Neural cell (in vitro differentiated cells): ENCODE results near the gene CFAP221. TPM values are rescaled to one million over a fixed set of nuclear protein-coding genes. Genes with fewer than 3 reads are reported as not detected.

Experiments
- H2AFZ ChIP-seq: fragments of 200-600, 300-800 bp; sonication (generic), shearing (Covaris generic); 2 replicates; pipeline ENCODE4 v1.6.0; 2014; ENCODE audit warnings: low read depth, mild to moderate bottlenecking, antibody characterized with exemption, low read length, moderate library complexity
- H3F3A ChIP-seq: fragments of 200-600 bp; shearing (Covaris generic); 2 replicates; pipeline ENCODE4 v1.6.1; 2016; ENCODE audit warnings: mild to moderate bottlenecking, moderate library complexity, mixed read lengths, antibody characterized with exemption, low read length; ENCODE audit not compliant: insufficient read depth, poor library complexity, severe bottlenecking
- H3K27ac ChIP-seq: fragments of 200-600, 300-800 bp; sonication (generic), shearing (Covaris generic); 2 replicates; pipeline ENCODE4 v1.5.1; 2014; ENCODE audit warnings: mild to moderate bottlenecking, low read length, moderate library complexity
- H3K27me3 ChIP-seq: fragments of 300-800, 200-600 bp; sonication (generic), shearing (Covaris generic); 2 replicates; pipeline ENCODE4 v1.6.0; 2014; ENCODE audit warnings: mild to moderate bottlenecking, low read depth, low read length, moderate library complexity; ENCODE audit not compliant: insufficient read depth
- H3K36me3 ChIP-seq: fragments of 300-800, 200-600 bp; sonication (generic), shearing (Covaris generic); 2 replicates; pipeline ENCODE4 v1.5.1; 2014; ENCODE audit warnings: mild to moderate bottlenecking, antibody characterized with exemption, low read length, moderate library complexity; ENCODE audit not compliant: insufficient read depth
- H3K4me2 ChIP-seq: fragments of 300-800, 200-600 bp; sonication (generic), shearing (Covaris generic); 2 replicates; pipeline ENCODE4 v1.6.0; 2014; ENCODE audit warnings: mild to moderate bottlenecking, low read length
- H3K4me3 ChIP-seq: fragments of 300-800, 200-600 bp; sonication (generic), shearing (Covaris generic); 2 replicates; pipeline ENCODE4 v1.5.1; 2014; ENCODE audit warnings: mild to moderate bottlenecking, low read length, moderate library complexity
- H3K79me2 ChIP-seq: fragments of 200-600 bp; shearing (Covaris generic); replicated peaks from 2 replicates; pipeline ENCODE4 v1.6.0; 2014; ENCODE audit warnings: mild to moderate bottlenecking, low read length, moderate library complexity; ENCODE audit not compliant: insufficient read depth
- H3K9ac ChIP-seq: fragments of 300-800, 200-600 bp; sonication (generic), shearing (Covaris generic); 2 replicates; pipeline ENCODE4 v1.6.1; 2016; ENCODE audit warnings: mild to moderate bottlenecking, low read length, mixed read lengths
- H3K9me2 ChIP-seq: fragments of 200-600 bp; shearing (Covaris generic); 2 replicates; pipeline ENCODE4 v1.6.1; 2016; ENCODE audit warnings: mild to moderate bottlenecking, low read length, mixed read lengths; ENCODE audit not compliant: insufficient read depth
- H3K9me3 ChIP-seq: fragments of 200-600, 300-800 bp; sonication (generic), shearing (Covaris generic); 2 replicates; pipeline ENCODE4 v1.6.1; 2016; ENCODE audit warnings: mild to moderate bottlenecking, mixed run types, low read length, moderate library complexity, mixed read lengths
- H4K20me1 ChIP-seq: fragments of 200-600 bp; shearing (Covaris generic); 2 replicates; pipeline ENCODE4 v1.6.1; 2016; ENCODE audit warnings: mild to moderate bottlenecking, mixed run types; ENCODE audit not compliant: insufficient read depth
- EP300 ChIP-seq: fragments of 450-650 bp; conservative IDR thresholded peaks from 2 replicates; pipeline ENCODE4 v1.6.1; 2014; ENCODE audit warnings: antibody characterized with exemption, mild to moderate bottlenecking, moderate library complexity; ENCODE audit not compliant: poor library complexity, severe bottlenecking
- EZH2 ChIP-seq: fragments of 200-600, 300-800 bp; shearing (Covaris generic), sonication (generic); IDR thresholded peaks from 2 replicates; pipeline ENCODE4 v1.6.1; 2014; ENCODE audit warnings: antibody characterized with exemption, low read length, borderline replicate concordance, mild to moderate bottlenecking; ENCODE audit not compliant: insufficient read depth, poor library complexity, severe bottlenecking
- MXI1 ChIP-seq: fragments of 450-650 bp; conservative IDR thresholded peaks from 2 replicates; pipeline ENCODE4 v1.6.1; 2014; ENCODE audit warnings: antibody characterized with exemption, mild to moderate bottlenecking; ENCODE audit not compliant: poor library complexity, severe bottlenecking
- POLR2AphosphoS5 ChIP-seq: IDR thresholded peaks from 2 replicates; pipeline ENCODE4 v1.6.1; 2012
- RAD21 ChIP-seq: fragments of 450-650 bp; conservative IDR thresholded peaks from 2 replicates; pipeline ENCODE4 v1.6.1; 2014; ENCODE audit warnings: antibody characterized with exemption, mild to moderate bottlenecking, moderate library complexity
- SMC3 ChIP-seq: fragments of 450-650 bp; conservative IDR thresholded peaks from 2 replicates; pipeline ENCODE4 v1.6.1; 2014; ENCODE audit warnings: antibody characterized with exemption, mild to moderate bottlenecking, moderate library complexity; ENCODE audit not compliant: poor library complexity
- TAF1 ChIP-seq: IDR thresholded peaks from 2 replicates; pipeline ENCODE4 v1.6.1; 2012; ENCODE audit warnings: low read depth
- polyA plus RNA-seq: library from polyadenylated mRNA; depleted of rRNA; stranded (reverse); fragments of >200 nt; gene quantifications from 2 replicates; pipeline ENCODE4 v1.2.3, GENCODE V29; 2014
- TF ChIP-seq, protein P1 (sequence below): fragments of 450-650 bp; IDR thresholded peaks from 2 replicates; pipeline ENCODE4 v1.5.1; 2014; ENCODE audit warnings: antibody characterized with exemption, mild to moderate bottlenecking, moderate library complexity; ENCODE audit not compliant: poor library complexity, severe bottlenecking
- TF ChIP-seq, protein P2 (sequence below): IDR thresholded peaks from 2 replicates; pipeline ENCODE4 v1.6.1; 2012; ENCODE audit warnings: borderline replicate concordance

The CFAP221 gene
- polyA plus RNA-seq, 1 donor from 2014 or later = 7.0 TPM

DNA sequence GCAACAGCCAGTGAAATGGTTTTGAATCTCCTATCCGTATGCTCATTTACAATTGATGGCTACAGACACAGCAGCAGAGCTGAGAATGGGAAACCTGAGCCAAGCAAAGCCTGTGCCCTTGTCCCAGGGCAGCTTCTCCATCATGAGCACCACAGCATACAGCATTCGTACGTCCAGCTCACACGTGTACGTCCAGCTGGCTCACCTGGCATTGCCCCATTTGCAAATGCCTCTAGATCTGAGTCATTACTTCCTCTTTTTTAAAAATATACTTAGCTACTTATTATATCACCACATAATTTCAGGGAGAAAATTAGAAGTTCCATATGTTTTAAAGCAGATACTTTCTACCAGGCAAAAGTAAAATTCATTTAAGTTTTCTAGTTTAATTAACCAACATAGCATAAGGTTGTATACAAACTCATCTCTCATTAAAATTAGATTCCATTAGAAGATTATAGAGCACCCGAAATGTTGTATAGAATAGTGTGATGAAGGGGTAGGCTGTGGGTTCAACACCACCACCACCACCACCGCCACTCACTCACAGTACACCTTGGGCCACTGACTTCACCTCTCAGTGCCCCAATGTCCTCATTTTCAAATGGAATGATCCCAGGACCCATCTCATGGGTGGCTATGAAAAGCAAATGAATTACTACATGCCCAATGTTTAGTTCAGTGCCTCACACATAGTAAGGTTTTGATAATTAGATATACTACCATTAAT, 103.4 kb downstream of the CFAP221 start:
- no peaks in the 10 kb centered on the region for H4K20me1 ChIP-seq
- H3K9me3 ChIP-seq = no peaks in the 10 kb centered on the region
- TF ChIP-seq, protein P1, sequence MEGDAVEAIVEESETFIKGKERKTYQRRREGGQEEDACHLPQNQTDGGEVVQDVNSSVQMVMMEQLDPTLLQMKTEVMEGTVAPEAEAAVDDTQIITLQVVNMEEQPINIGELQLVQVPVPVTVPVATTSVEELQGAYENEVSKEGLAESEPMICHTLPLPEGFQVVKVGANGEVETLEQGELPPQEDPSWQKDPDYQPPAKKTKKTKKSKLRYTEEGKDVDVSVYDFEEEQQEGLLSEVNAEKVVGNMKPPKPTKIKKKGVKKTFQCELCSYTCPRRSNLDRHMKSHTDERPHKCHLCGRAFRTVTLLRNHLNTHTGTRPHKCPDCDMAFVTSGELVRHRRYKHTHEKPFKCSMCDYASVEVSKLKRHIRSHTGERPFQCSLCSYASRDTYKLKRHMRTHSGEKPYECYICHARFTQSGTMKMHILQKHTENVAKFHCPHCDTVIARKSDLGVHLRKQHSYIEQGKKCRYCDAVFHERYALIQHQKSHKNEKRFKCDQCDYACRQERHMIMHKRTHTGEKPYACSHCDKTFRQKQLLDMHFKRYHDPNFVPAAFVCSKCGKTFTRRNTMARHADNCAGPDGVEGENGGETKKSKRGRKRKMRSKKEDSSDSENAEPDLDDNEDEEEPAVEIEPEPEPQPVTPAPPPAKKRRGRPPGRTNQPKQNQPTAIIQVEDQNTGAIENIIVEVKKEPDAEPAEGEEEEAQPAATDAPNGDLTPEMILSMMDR = no peak
- no peaks in the 10 kb centered on the region for H3K79me2 ChIP-seq
- no peaks in the 10 kb centered on the region for H3K9me2 ChIP-seq
- no peaks in the 10 kb centered on the region for H3K27me3 ChIP-seq
- no peak overlapping the region for H3K27ac ChIP-seq
- H3F3A ChIP-seq = no peaks in the 10 kb centered on the region
- no peak overlapping the region for H3K9ac ChIP-seq
- no peak overlapping the region for H3K4me3 ChIP-seq
- H2AFZ ChIP-seq = no peak overlapping the region
- H3K36me3 ChIP-seq = no peaks in the 10 kb centered on the region
- H3K4me2 ChIP-seq = no peak overlapping the region

DNA sequence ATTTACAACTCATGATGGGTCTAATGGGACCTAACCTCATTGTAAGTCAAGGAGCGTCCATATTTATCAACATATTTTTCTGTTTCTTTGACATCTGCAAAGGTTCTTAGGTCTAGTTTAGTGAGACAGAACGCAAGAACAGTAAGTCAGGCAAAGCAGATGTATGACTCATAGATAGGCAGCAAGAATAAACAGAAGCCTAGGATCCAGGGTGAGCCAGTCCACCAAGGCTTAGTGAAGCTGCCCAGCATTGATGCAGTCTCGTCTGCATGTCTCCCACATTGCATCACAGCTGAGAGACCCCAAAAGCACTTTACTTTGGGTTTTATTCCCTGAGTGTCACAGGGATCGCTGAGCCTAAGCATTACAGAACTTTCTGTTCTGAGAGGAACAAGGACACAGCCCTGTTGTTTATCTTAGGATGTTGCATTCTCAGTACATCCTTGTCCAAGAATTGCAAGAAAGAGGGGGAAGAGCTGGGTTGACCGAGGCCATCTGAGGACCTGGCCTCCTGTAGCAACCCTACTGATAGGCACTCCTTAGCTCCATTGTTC, 105.2 kb downstream of the CFAP221 start:
- no peak overlapping the region for H3K27ac ChIP-seq
- TF ChIP-seq MXI1 = no peak
- TF ChIP-seq, protein P2, sequence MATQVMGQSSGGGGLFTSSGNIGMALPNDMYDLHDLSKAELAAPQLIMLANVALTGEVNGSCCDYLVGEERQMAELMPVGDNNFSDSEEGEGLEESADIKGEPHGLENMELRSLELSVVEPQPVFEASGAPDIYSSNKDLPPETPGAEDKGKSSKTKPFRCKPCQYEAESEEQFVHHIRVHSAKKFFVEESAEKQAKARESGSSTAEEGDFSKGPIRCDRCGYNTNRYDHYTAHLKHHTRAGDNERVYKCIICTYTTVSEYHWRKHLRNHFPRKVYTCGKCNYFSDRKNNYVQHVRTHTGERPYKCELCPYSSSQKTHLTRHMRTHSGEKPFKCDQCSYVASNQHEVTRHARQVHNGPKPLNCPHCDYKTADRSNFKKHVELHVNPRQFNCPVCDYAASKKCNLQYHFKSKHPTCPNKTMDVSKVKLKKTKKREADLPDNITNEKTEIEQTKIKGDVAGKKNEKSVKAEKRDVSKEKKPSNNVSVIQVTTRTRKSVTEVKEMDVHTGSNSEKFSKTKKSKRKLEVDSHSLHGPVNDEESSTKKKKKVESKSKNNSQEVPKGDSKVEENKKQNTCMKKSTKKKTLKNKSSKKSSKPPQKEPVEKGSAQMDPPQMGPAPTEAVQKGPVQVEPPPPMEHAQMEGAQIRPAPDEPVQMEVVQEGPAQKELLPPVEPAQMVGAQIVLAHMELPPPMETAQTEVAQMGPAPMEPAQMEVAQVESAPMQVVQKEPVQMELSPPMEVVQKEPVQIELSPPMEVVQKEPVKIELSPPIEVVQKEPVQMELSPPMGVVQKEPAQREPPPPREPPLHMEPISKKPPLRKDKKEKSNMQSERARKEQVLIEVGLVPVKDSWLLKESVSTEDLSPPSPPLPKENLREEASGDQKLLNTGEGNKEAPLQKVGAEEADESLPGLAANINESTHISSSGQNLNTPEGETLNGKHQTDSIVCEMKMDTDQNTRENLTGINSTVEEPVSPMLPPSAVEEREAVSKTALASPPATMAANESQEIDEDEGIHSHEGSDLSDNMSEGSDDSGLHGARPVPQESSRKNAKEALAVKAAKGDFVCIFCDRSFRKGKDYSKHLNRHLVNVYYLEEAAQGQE = no peak
- TF ChIP-seq, protein P1 = no peak
- no peak for TF ChIP-seq SMC3
- TF ChIP-seq EP300 = no peak
- TF ChIP-seq RAD21 = no peak
- TF ChIP-seq POLR2AphosphoS5 = no peak
- no peak for TF ChIP-seq EZH2
- no peak for TF ChIP-seq TAF1
- no peak overlapping the region for H2AFZ ChIP-seq
- no peaks in the 10 kb centered on the region for H3K36me3 ChIP-seq
- no peak overlapping the region for H3K4me3 ChIP-seq
- H3K9me3 ChIP-seq = no peaks in the 10 kb centered on the region
- no peaks in the 10 kb centered on the region for H3F3A ChIP-seq
- no peak overlapping the region for H3K4me2 ChIP-seq
- no peaks in the 10 kb centered on the region for H3K9me2 ChIP-seq
- H4K20me1 ChIP-seq = no peaks in the 10 kb centered on the region
- H3K9ac ChIP-seq = no peak overlapping the region
- H3K79me2 ChIP-seq = no peaks in the 10 kb centered on the region
- no peaks in the 10 kb centered on the region for H3K27me3 ChIP-seq
